Left ventricle myocardium inferior (tissue), 1 donor: ENCODE measurements around the gene EME1. TPM values are rescaled to one million over a fixed set of nuclear protein-coding genes. Genes with fewer than 3 reads are reported as not detected.
A peak's percentile ranks its signal among the peaks of the same experiment; 100 is the strongest.

Experiments used
- DNase-seq: peaks from one replicate; pipeline ENCODE4 v3.0.0-alpha.2; 2020
- H3K27ac ChIP-seq: fragments of 200-600 bp; replicated peaks from 2 replicates; pipeline ENCODE4 v1.8.0; 2021
- H3K27me3 ChIP-seq: fragments of 200-600 bp; 2 replicates; pipeline ENCODE4 v1.8.0; 2021; ENCODE audit warnings: low read depth
- H3K36me3 ChIP-seq: fragments of 200-600 bp; 2 replicates; pipeline ENCODE4 v1.8.0; 2021
- H3K4me1 ChIP-seq: fragments of 200-600 bp; 2 replicates; pipeline ENCODE4 v1.8.0; 2021
- H3K4me3 ChIP-seq: fragments of 200-600 bp; 2 replicates; pipeline ENCODE4 v1.8.0; 2021; ENCODE audit warnings: mild to moderate bottlenecking, moderate library complexity
- H3K9me3 ChIP-seq: fragments of 200-600 bp; replicated peaks from 2 replicates; pipeline ENCODE4 v1.8.0; 2021
- CTCF ChIP-seq: fragments of 200-600 bp; IDR thresholded peaks from 2 replicates; pipeline ENCODE4 v1.8.0; 2021; ENCODE audit warnings: antibody characterized with exemption, mild to moderate bottlenecking, borderline replicate concordance
- intact Hi-C: fragments of 100-400 bp; cut with micrococcal nuclease; formaldehyde crosslinking; loops from one replicate; pipeline ENCODE4 v1.11.0; 2022
- total RNA-seq: library from RNA; stranded (reverse); fragmentation: NEBNext Ultra II Directional; extraction: Animal tissue kit (Norgen Biotek cat#: 25700); gene quantifications from one replicate; pipeline ENCODE4 v1.2.1, GENCODE V29; 2021
- donor health status: DM: no; HTN: yes; CAD: no; lungs with severe emphysema.

Gene EME1
- total RNA-seq, 1 donor from 2014 or later, result 0.74 TPM

DNA sequence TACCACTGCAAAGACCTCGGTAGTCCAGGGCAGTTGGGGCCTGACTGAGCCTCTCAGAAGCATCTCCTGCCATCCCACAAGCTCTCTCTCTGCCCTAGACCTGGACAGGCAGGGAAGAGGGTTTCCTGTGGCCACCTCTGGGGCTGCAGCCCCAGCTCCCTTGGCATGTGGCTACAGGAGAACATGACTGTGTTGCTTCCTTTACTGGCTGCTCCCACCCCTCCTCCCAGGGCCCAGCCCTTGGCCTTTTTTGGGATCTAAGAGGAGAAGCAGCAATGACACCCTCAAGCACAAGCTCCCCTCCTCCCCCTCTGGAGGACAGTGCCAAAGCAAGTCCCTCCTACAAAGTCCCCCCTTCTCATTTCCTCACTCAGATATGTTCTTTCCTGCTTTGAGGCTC, 5.6 kb upstream of the EME1 start:
- Histone ChIP-seq H3K36me3 (peaks cover 60% of the 10 kb centered on the region), H3K27me3 (no peaks in the 10 kb centered on the region), H3K4me3 (no peak overlapping the region), H3K9me3 (no peaks in the 10 kb centered on the region), H3K4me1 (peaks cover 26% of the 10 kb centered on the region), H3K27ac (no peak overlapping the region)
- no peak for TF ChIP-seq CTCF
- no peak for DNase-seq
- intact Hi-C loops, result no loop called here

- Histone ChIP-seq H3K27me3 (no peaks in the 10 kb centered on the region), H3K9me3 (no peaks in the 10 kb centered on the region), H3K27ac (no peak overlapping the region), H3K4me3 (no peak overlapping the region), H3K4me1 (peaks cover 29% of the 10 kb centered on the region), H3K36me3 (peaks cover 60% of the 10 kb centered on the region)
- intact Hi-C loops, result no loop called here
- TF ChIP-seq CTCF, result no peak
- DNase-seq, result no peak
Measured at GRCh38 chr17:50370052-50370451, 3.0 kb upstream of the EME1 start.

GRCh38 chr17:50371526-50371925, 1.5 kb upstream of the EME1 start:
- H3K36me3 ChIP-seq, result peaks cover 46% of the 10 kb centered on the region
- intact Hi-C loops, result no loop called here

GRCh38 chr17:50372222-50372757, 739 bp upstream of the EME1 start:
- DNase-seq, result no peak
- intact Hi-C loops, result no loop called here
- no peak for TF ChIP-seq CTCF
- H3K27ac ChIP-seq, result peak overlapping the region; percentile 98
- peaks cover 38% of the 10 kb centered on the region for H3K36me3 ChIP-seq
- H3K4me3 ChIP-seq, result peak overlapping the region; percentile 82
- no peaks in the 10 kb centered on the region for H3K27me3 ChIP-seq
- H3K4me1 ChIP-seq, result peaks cover 29% of the 10 kb centered on the region
- no peaks in the 10 kb centered on the region for H3K9me3 ChIP-seq

More at GRCh38 chr17:50371526-50371925, 1.5 kb upstream of the EME1 start:
- no peak for TF ChIP-seq CTCF
- Histone ChIP-seq H3K4me1 (peaks cover 29% of the 10 kb centered on the region), H3K9me3 (no peaks in the 10 kb centered on the region), H3K27me3 (no peaks in the 10 kb centered on the region), H3K4me3 (peak overlapping the region; percentile 82), H3K27ac (no peak overlapping the region)
- DNase-seq, result no peak

GRCh38 chr17:50373705-50374104, 676 bp downstream of the EME1 start:
- Histone ChIP-seq H3K27ac (no peak overlapping the region), H3K27me3 (no peaks in the 10 kb centered on the region), H3K9me3 (no peaks in the 10 kb centered on the region), H3K4me3 (peak overlapping the region; percentile 82), H3K36me3 (peaks cover 24% of the 10 kb centered on the region), H3K4me1 (peaks cover 29% of the 10 kb centered on the region)
- no peak for TF ChIP-seq CTCF
- intact Hi-C loops, result no loop called here
- DNase-seq, result no peak
